Prostate gland (tissue), 2 donors: ENCODE results near the gene GNG14. TPM values are rescaled to one million over a fixed set of nuclear protein-coding genes. Genes with fewer than 3 reads are reported as not detected.

Source experiments
- DNase-seq: peaks from one replicate; pipeline ENCODE4 v3.0.0-alpha.2; 2019; ENCODE audit warnings: low spot score
- H3K27ac ChIP-seq, 2 donors: fragments of 200-600 bp; sonication (generic); 2 replicates each; pipeline ENCODE4 v1.5.1; 2017 to 2019
- H3K27me3 ChIP-seq: fragments of 200-600 bp; sonication (generic); replicated peaks from 2 replicates; pipeline ENCODE4 v1.5.1; 2019; ENCODE audit not compliant: insufficient read depth
- H3K36me3 ChIP-seq, 2 donors: fragments of 200-600 bp; sonication (generic); 1 replicate in 1 of 2; 2 replicates in 1 of 2; pipeline versions ENCODE4 v1.5.1 to v1.8.1; 2017 to 2019
- H3K4me1 ChIP-seq: fragments of 200-600 bp; sonication (generic); replicated peaks from 2 replicates; pipeline ENCODE4 v1.5.1; 2019
- H3K4me3 ChIP-seq, 2 donors: fragments of 200-600 bp; sonication (generic); 2 replicates each; pipeline ENCODE4 v1.5.1; 2017 to 2019
- H3K9me3 ChIP-seq: fragments of 200-600 bp; sonication (generic); 2 replicates; pipeline ENCODE4 v1.5.1; 2017
- CTCF ChIP-seq, 4 experiments: fragments of 200-600 bp in 2 of 4; fragments of 450-650 bp in 2 of 4; sonication (generic) in 2 of 4; IDR thresholded peaks; 1 replicate in 3 of 4; 2 replicates in 1 of 4; pipeline ENCODE4 v1.5.1; 2016 to 2019; ENCODE audit warnings: antibody characterized with exemption in 4 of 4, mild to moderate bottlenecking in 2 of 4, moderate library complexity in 2 of 4
- POLR2A ChIP-seq: fragments of 450-650 bp; IDR thresholded peaks from one replicate; pipeline ENCODE4 v1.6.1; 2016; ENCODE audit warnings: antibody characterized with exemption, mild to moderate bottlenecking
- POLR2AphosphoS5 ChIP-seq: sonication (generic); formaldehyde crosslinking; IDR thresholded peaks from one replicate; pipeline ENCODE4 v1.6.1; 2017; ENCODE audit warnings: antibody characterized with exemption
- WGBS: methylation state at CpG from one replicate; pipeline ENCODE4 v1.1.5; 2018; 5-methylcytosine and 5-hydroxymethylcytosine counted together
- intact Hi-C: fragments of 100-400 bp; cut with DNase I; formaldehyde crosslinking; loops from one replicate; pipeline ENCODE4 v1.14.2; 2022
- total RNA-seq, 2 donors: library from RNA; depleted of rRNA; stranded (reverse); fragments of >200 nt; gene quantifications; one replicate each; pipeline ENCODE4 v1.1.0, GENCODE V29; 2016

The GNG14 gene
- total RNA-seq, 2 donors from 2014 or later: not detected

- intact Hi-C loops: loop anchor here (10.0 kb wide), 1 partner anchor 75 kb away; the partner anchor contains the start of gene JUNB
- H3K36me3 ChIP-seq: peaks cover under 1 to 20% of the 10 kb centered on the region in 2 donors
- peak overlapping the region in 1 of 2 donors; percentile 83 for H3K4me3 ChIP-seq
- TF ChIP-seq CTCF (IDR thresholded peaks at IDR 0.05) (no peak), POLR2A (no peak), POLR2AphosphoS5 (no peak)
- DNase-seq: no peak
- H3K9me3 ChIP-seq: no peaks in the 10 kb centered on the region
- H3K4me1 ChIP-seq: peaks cover 11% of the 10 kb centered on the region
- 77% methylated on average over 10 of the region's 10 CpGs for WGBS
- H3K27ac ChIP-seq: peak overlapping the region; percentile 87 to 95
- H3K27me3 ChIP-seq: no peaks in the 10 kb centered on the region
These were observed 32.5 kb downstream of the GNG14 start for GRCh38 chr19:12720296-12720695.

- peak overlapping the region; percentile 87 to 95 for H3K27ac ChIP-seq
- H3K4me1 ChIP-seq: peaks cover 11% of the 10 kb centered on the region
- TF ChIP-seq POLR2AphosphoS5 (no peak), POLR2A (peak; percentile 5), CTCF (IDR thresholded peaks at IDR 0.05) (no peak)
- intact Hi-C loops: loop anchor here (10.0 kb wide), 1 partner anchor 74 kb away; the partner anchor contains the start of gene JUNB
- DNase-seq: no peak
- H3K9me3 ChIP-seq: no peaks in the 10 kb centered on the region
- peaks cover 0 to 12% of the 10 kb centered on the region in 2 donors for H3K36me3 ChIP-seq
- H3K27me3 ChIP-seq: no peaks in the 10 kb centered on the region
- under 1% methylated on average over 25 of the region's 59 CpGs for WGBS
- peak overlapping the region; percentile 75 to 83 for H3K4me3 ChIP-seq
These were observed 33.3 kb downstream of the GNG14 start for GRCh38 chr19:12720851-12721655.

GRCh38 chr19:12721656-12722565, 34.1 kb downstream of the GNG14 start:
- Histone ChIP-seq H3K27ac (peak overlapping the region; percentile 87 to 95), H3K36me3 (peaks cover 0 to 6% of the 10 kb centered on the region in 2 donors), H3K4me1 (peaks cover 11% of the 10 kb centered on the region), H3K9me3 (no peaks in the 10 kb centered on the region), H3K27me3 (no peaks in the 10 kb centered on the region), H3K4me3 (peak overlapping the region; percentile 75 to 83)
- TF ChIP-seq CTCF (IDR thresholded peaks at IDR 0.05): no peak
- peak; percentile 4 for TF ChIP-seq POLR2A
- WGBS: under 1% methylated on average over 41 of the region's 65 CpGs
- peak; percentile 60 for DNase-seq
- intact Hi-C loops: loop anchor here (10.0 kb wide), 1 partner anchor 73 kb away; the partner anchor contains the start of gene JUNB

GRCh38 chr19:12722566-12723380, 35.0 kb downstream of the GNG14 start:
- peaks cover 0 to 6% of the 10 kb centered on the region in 2 donors for H3K36me3 ChIP-seq
- peak overlapping the region; percentile 75 to 83 for H3K4me3 ChIP-seq
- H3K27me3 ChIP-seq: no peaks in the 10 kb centered on the region
- peak overlapping the region; percentile 87 to 95 for H3K27ac ChIP-seq
- under 1% methylated on average over 32 of the region's 32 CpGs for WGBS
- TF ChIP-seq CTCF (IDR thresholded peaks at IDR 0.05): peak in 1 of 4 experiments; percentile 14
- TF ChIP-seq POLR2A: no peak
- TF ChIP-seq POLR2AphosphoS5: peak; percentile 95
- intact Hi-C loops: loop anchor here (10.0 kb wide), 1 partner anchor 72 kb away; the partner anchor contains the start of gene JUNB
- DNase-seq: peak; percentile 99
- H3K9me3 ChIP-seq: no peaks in the 10 kb centered on the region
- peaks cover 11% of the 10 kb centered on the region for H3K4me1 ChIP-seq
